PFSK-1 (cell line): ENCODE measurements around the gene PPP1CC.

Experiments
- FOXP2 ChIP-seq: optimal IDR thresholded peaks from 2 replicates; pipeline ENCODE3; 2011; ENCODE audit warnings: borderline replicate concordance, control low read depth, inconsistent platforms; ENCODE audit not compliant: insufficient read depth; ENCODE audit errors: extremely low read length, extremely low read depth
- POLR2AphosphoS5 ChIP-seq: IDR thresholded peaks from 2 replicates; pipeline ENCODE4 v1.6.1; 2012; ENCODE audit warnings: low read depth, mild to moderate bottlenecking, control low read depth, low read length, moderate library complexity
- REST ChIP-seq, 2 experiments: IDR thresholded peaks; 2 replicates each; pipeline versions ENCODE4 v1.6.1 to v1.8.0; 2011 to 2012; ENCODE audit warnings: low read depth in 2 of 2, low read length in 2 of 2, control low read depth in 1 of 2, inconsistent platforms in 1 of 2, mild to moderate bottlenecking in 1 of 2, moderate library complexity in 1 of 2; ENCODE audit not compliant: insufficient read depth in 1 of 2
- SIN3A ChIP-seq: IDR thresholded peaks from 2 replicates; pipeline ENCODE4 v1.6.1; 2012; ENCODE audit warnings: mild to moderate bottlenecking, low read length, moderate library complexity, borderline replicate concordance; ENCODE audit not compliant: insufficient read depth
- TAF1 ChIP-seq: IDR thresholded peaks from 2 replicates; pipeline ENCODE4 v1.6.1; 2012; ENCODE audit warnings: low read length, control low read depth, borderline replicate concordance; ENCODE audit not compliant: insufficient read depth

The PPP1CC gene

GRCh38 chr12:110690127-110690430 lies 52.6 kb downstream of the PPP1CC start:
- no peak for TF ChIP-seq FOXP2
- TF ChIP-seq SIN3A: no peak
- no peak for TF ChIP-seq TAF1
- no peak for TF ChIP-seq REST (IDR thresholded peaks at IDR 0.05; ENCODE audit: insufficient read depth in 1 of 2, low read depth in 2 of 2, low read length in 2 of 2)
- no peak for TF ChIP-seq POLR2AphosphoS5

GRCh38 chr12:110689281-110690126 lies 53.2 kb downstream of the PPP1CC start:
- TF ChIP-seq SIN3A (no peak), POLR2AphosphoS5 (no peak), REST (IDR thresholded peaks at IDR 0.05; ENCODE audit: insufficient read depth in 1 of 2, low read depth in 2 of 2, low read length in 2 of 2) (no peak), TAF1 (no peak)

- TF ChIP-seq POLR2AphosphoS5 (no peak), FOXP2 (no peak), SIN3A (no peak), REST (IDR thresholded peaks at IDR 0.05; ENCODE audit: insufficient read depth in 1 of 2, low read depth in 2 of 2, low read length in 2 of 2) (no peak), TAF1 (no peak)
These were observed 54.0 kb downstream of the PPP1CC start, which contains the start of gene HVCN1 for GRCh38 chr12:110688446-110689280. HVCN1 (minus strand) TSS chr12:110689115; CDS start chr12:110683245, 5,870 bp downstream.

GRCh38 chr12:110687396-110688169 lies 55.1 kb downstream of the PPP1CC start:
- TF ChIP-seq SIN3A: no peak
- TF ChIP-seq FOXP2: no peak
- TF ChIP-seq POLR2AphosphoS5: no peak
- no peak for TF ChIP-seq REST (IDR thresholded peaks at IDR 0.05; ENCODE audit: insufficient read depth in 1 of 2, low read depth in 2 of 2, low read length in 2 of 2)
